ENCODE data around the gene PRKAB1. TPM values are rescaled to one million over a fixed set of nuclear protein-coding genes. Genes with fewer than 3 reads are reported as not detected.

Gene PRKAB1
- total RNA-seq, 4 donors from 2014 or later: 23.3 to 137 (median 37.2) TPM

- peaks cover 0 to 17% (median 4%) of the 10 kb centered on the region in 3 donors for H3K4me1 ChIP-seq
Observed at GRCh38 chr12:119718141-119718540, 50.2 kb downstream of the PRKAB1 start.

GRCh38 chr12:119720349-119720748, 52.4 kb downstream of the PRKAB1 start:
- ATAC-seq: no peak
- Histone ChIP-seq H3K27me3 (no peaks in the 10 kb centered on the region), H3K36me3 (no peaks in the 10 kb centered on the region), H3K4me3 (no peak overlapping the region), H3K4me1 (peaks cover 0 to 17% (median 4%) of the 10 kb centered on the region in 3 donors), H3K9me3 (no peaks in the 10 kb centered on the region), H3K27ac (no peak overlapping the region)
- TF ChIP-seq POLR2A (IDR thresholded peaks at IDR 0.05) (no peak), CTCF (IDR thresholded peaks at IDR 0.05) (no peak), EP300 (IDR thresholded peaks at IDR 0.05) (no peak)

More at GRCh38 chr12:119718141-119718540, 50.2 kb downstream of the PRKAB1 start:
- TF ChIP-seq POLR2AphosphoS5 (IDR thresholded peaks at IDR 0.05) (no peak), EP300 (IDR thresholded peaks at IDR 0.05) (no peak), POLR2A (IDR thresholded peaks at IDR 0.05) (no peak), CTCF (IDR thresholded peaks at IDR 0.05) (no peak)
- no peaks in the 10 kb centered on the region for H3K36me3 ChIP-seq
- ATAC-seq: no peak
- no peak overlapping the region for H3K27ac ChIP-seq
- no peaks in the 10 kb centered on the region for H3K9me3 ChIP-seq
- H3K4me3 ChIP-seq: no peak overlapping the region
- WGBS, 2 donors (ENCODE audit: low coverage in 1 of 2): 96% methylated on average over 5 of the region's 17 CpGs; no CpG with 5 or more reads in 1 of the 2 donors
- H3K27me3 ChIP-seq: no peaks in the 10 kb centered on the region

GRCh38 chr12:119721306-119721705, 53.4 kb downstream of the PRKAB1 start:
- Histone ChIP-seq H3K4me1 (peaks cover 0 to 8% (median 4%) of the 10 kb centered on the region in 3 donors), H3K9me3 (no peaks in the 10 kb centered on the region), H3K27me3 (no peaks in the 10 kb centered on the region), H3K36me3 (no peaks in the 10 kb centered on the region), H3K4me3 (no peak overlapping the region), H3K27ac (no peak overlapping the region)
- ATAC-seq: no peak
- no peak for TF ChIP-seq CTCF (IDR thresholded peaks at IDR 0.05)
- 82 to 90% methylated on average over 4 of the region's 4 CpGs for WGBS, 2 donors (ENCODE audit: low coverage in 1 of 2)

- TF ChIP-seq EP300 (IDR thresholded peaks at IDR 0.05): no peak
- TF ChIP-seq POLR2AphosphoS5 (IDR thresholded peaks at IDR 0.05): no peak
- TF ChIP-seq POLR2A (IDR thresholded peaks at IDR 0.05): no peak
- no peak for TF ChIP-seq CTCF (IDR thresholded peaks at IDR 0.05)
- ATAC-seq: no peak
- peaks cover 0 to 20% (median 2%) of the 10 kb centered on the region in 3 donors for H3K4me1 ChIP-seq
- H3K27me3 ChIP-seq: no peaks in the 10 kb centered on the region
- no peaks in the 10 kb centered on the region for H3K9me3 ChIP-seq
- no peak overlapping the region for H3K4me3 ChIP-seq
- 81 to 100% methylated on average over 1 to 4 of the region's 4 CpGs for WGBS, 2 donors (ENCODE audit: low coverage in 1 of 2)
- H3K36me3 ChIP-seq: no peaks in the 10 kb centered on the region
- H3K27ac ChIP-seq: no peak overlapping the region
Observed at GRCh38 chr12:119725523-119725922, 57.6 kb downstream of the PRKAB1 start.

DNA sequence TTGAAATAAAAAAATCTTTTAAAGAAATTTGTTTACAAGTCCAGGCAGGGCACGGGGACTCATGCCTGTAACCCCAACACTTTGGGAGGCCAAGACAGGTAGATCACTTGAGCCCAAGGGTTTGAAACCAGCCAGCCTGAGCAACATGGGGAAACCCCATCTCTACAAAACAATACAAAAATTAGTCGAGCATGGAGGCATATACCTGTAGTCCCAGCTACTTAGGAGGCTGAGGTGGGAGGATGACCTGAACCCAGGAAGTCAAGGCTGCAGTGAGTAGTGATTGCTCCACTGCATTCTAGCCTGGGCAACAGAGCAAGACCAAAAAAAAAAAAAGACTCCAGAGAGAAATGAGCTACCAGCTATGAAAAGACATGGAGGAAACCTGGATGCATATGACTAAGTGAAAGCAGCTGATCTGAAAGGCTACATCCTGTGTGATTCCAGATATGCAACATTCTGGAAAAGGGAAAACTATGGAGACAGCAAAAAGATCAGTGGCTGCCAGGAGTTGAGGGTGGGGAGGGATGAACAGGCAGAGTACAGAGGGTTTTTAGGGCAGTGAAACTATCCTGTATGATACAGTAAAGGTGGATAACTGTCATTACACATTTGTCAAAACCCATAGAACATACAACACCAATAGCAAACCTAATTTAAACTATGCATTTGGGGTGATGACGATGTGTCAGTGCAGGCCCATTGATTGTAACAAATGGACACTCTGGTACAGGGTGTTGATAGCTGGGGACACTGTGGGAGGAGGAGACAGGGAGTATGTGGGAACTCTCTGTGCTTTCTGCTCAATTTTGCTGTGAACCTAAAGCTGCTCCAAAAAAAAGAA, 59.9 kb downstream of the PRKAB1 start:
- TF ChIP-seq EP300 (IDR thresholded peaks at IDR 0.05): no peak
- TF ChIP-seq CTCF (IDR thresholded peaks at IDR 0.05): no peak
- no peak for TF ChIP-seq POLR2A (IDR thresholded peaks at IDR 0.05)
- TF ChIP-seq POLR2AphosphoS5 (IDR thresholded peaks at IDR 0.05): no peak
- peak overlapping the region; percentile 25 to 73 (median 66) for H3K27ac ChIP-seq
- no peaks in the 10 kb centered on the region for H3K27me3 ChIP-seq
- 83 to 89% methylated on average over 2 to 3 of the region's 3 CpGs for WGBS, 2 donors (ENCODE audit: low coverage in 1 of 2)
- no peaks in the 10 kb centered on the region for H3K9me3 ChIP-seq
- no peak overlapping the region for H3K4me3 ChIP-seq
- no peaks in the 10 kb centered on the region for H3K36me3 ChIP-seq
- peaks cover 0 to 20% (median 2%) of the 10 kb centered on the region in 3 donors for H3K4me1 ChIP-seq
- peak; percentile 36 for ATAC-seq

All from gastroesophageal sphincter (tissue), 4 donors.